GM23248 (cell line): ENCODE data around the gene CALN1. TPM values are rescaled to one million over a fixed set of nuclear protein-coding genes. Genes with fewer than 3 reads are reported as not detected.

Experiments
- DNase-seq: peaks from one replicate; pipeline ENCODE4 v3.0.0-alpha.2; 2015
- H2AFZ ChIP-seq: fragments of 200-600 bp; sonication (generic); 2 replicates; pipeline ENCODE4 v1.6.1; 2016; ENCODE audit warnings: antibody characterized with exemption
- H3F3A ChIP-seq: fragments of 200-600 bp; sonication (generic); 2 replicates; pipeline ENCODE4 v1.6.1; 2016; ENCODE audit warnings: mild to moderate bottlenecking, antibody characterized with exemption, mixed run types; ENCODE audit not compliant: insufficient read depth
- H3K27ac ChIP-seq: fragments of 200-600 bp; sonication (generic); 2 replicates; pipeline ENCODE4 v1.5.1; 2016; ENCODE audit warnings: mild to moderate bottlenecking
- H3K27me3 ChIP-seq: fragments of 200-600 bp; sonication (generic); replicated peaks from 2 replicates; pipeline ENCODE4 v1.6.1; 2016; ENCODE audit warnings: mild to moderate bottlenecking; ENCODE audit not compliant: insufficient read depth
- H3K36me3 ChIP-seq: fragments of 200-600 bp; sonication (generic); 2 replicates; pipeline ENCODE4 v1.6.1; 2016; ENCODE audit warnings: low read depth, mild to moderate bottlenecking
- H3K4me1 ChIP-seq: fragments of 200-600 bp; sonication (generic); 2 replicates; pipeline ENCODE4 v1.6.1; 2016; ENCODE audit warnings: mild to moderate bottlenecking; ENCODE audit not compliant: insufficient read depth
- H3K4me2 ChIP-seq: fragments of 200-600 bp; sonication (generic); one replicate; pipeline ENCODE4 v1.6.1; 2016; ENCODE audit warnings: mild to moderate bottlenecking; ENCODE audit not compliant: unreplicated experiment
- H3K4me3 ChIP-seq: fragments of 200-600 bp; sonication (generic); 2 replicates; pipeline ENCODE4 v1.5.1; 2016; ENCODE audit warnings: mild to moderate bottlenecking
- H3K79me2 ChIP-seq: fragments of 200-600 bp; sonication (generic); 2 replicates; pipeline ENCODE4 v1.6.1; 2016; ENCODE audit warnings: mild to moderate bottlenecking; ENCODE audit not compliant: insufficient read depth
- H3K9ac ChIP-seq: fragments of 200-600 bp; sonication (generic); 2 replicates; pipeline ENCODE4 v1.6.1; 2016; ENCODE audit warnings: mild to moderate bottlenecking
- H3K9me2 ChIP-seq: fragments of 200-600 bp; sonication (generic); 2 replicates; pipeline ENCODE4 v1.6.1; 2016; ENCODE audit warnings: mixed run types, mild to moderate bottlenecking, moderate library complexity; ENCODE audit not compliant: insufficient read depth
- H3K9me3 ChIP-seq: fragments of 200-600 bp; sonication (generic); one replicate; pipeline ENCODE4 v1.6.1; 2017; ENCODE audit warnings: low read depth
- H4K20me1 ChIP-seq: fragments of 200-600 bp; sonication (generic); 2 replicates; pipeline ENCODE4 v1.6.0; 2016; ENCODE audit not compliant: insufficient read depth
- EZH2 ChIP-seq: fragments of 200-600 bp; sonication (generic); IDR thresholded peaks from 2 replicates; pipeline ENCODE4 v1.6.1; 2018; ENCODE audit warnings: antibody characterized with exemption, mild to moderate bottlenecking; ENCODE audit not compliant: insufficient read depth, poor library complexity, severe bottlenecking
- EZH2phosphoT487 ChIP-seq: fragments of 200-600 bp; sonication (generic); IDR thresholded peaks from 2 replicates; pipeline ENCODE4 v1.6.1; 2018; ENCODE audit warnings: antibody characterized with exemption, moderate library complexity, mild to moderate bottlenecking, low read depth; ENCODE audit not compliant: insufficient read depth
- WGBS, 2 experiments: methylation state at CpG; one replicate each; pipeline ENCODE4 v1.1.6; 2015 to 2017; ENCODE audit warnings: low lambda C conversion rate in 2 of 2, low coverage in 1 of 2; ENCODE audit errors: missing lambda C conversion rate in 2 of 2; 5-methylcytosine and 5-hydroxymethylcytosine counted together
- in situ Hi-C: fragments of 300-500 bp; cut with MboI; formaldehyde crosslinking; loops from 2 replicates; pipeline ENCODE4 v1.15.0; 2020
- polyA plus RNA-seq: library from polyadenylated mRNA; unstranded; fragments of >200 nt; fragmentation: Nextera tagmentation; extraction: Ambion mirVana; gene quantifications from 2 replicates; pipeline ENCODE4 v1.2.1, GENCODE V29; 2016
- total RNA-seq: library from RNA; depleted of rRNA; stranded (reverse); fragments of >200 nt; shearing (Covaris generic); gene quantifications from 2 replicates; pipeline ENCODE4 v1.2.3, GENCODE V29; 2014

The CALN1 gene
- total and polyA plus RNA-seq, 2 experiments from 2014 or later: not detected

DNA sequence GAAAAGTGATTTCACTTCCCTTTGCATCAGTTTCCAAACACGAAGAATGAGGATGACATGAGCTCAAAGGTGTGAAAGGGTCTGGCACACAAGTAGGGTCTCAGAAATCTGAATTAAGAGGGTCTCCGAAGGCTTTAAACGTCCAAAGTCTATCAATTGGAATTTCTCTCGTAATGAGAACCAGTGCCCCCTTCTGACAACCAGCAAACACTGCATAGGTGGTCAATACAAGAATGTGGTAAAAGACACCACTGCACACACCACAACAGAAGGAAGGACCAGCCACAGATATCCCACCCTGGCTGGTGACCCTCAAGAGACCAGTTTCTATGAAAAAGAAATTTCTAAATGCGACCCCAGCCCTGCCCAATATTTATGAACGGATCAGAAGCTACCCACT is 78.1 kb downstream of the CALN1 start:
- Histone ChIP-seq H4K20me1 (no peaks in the 10 kb centered on the region), H3K4me3 (no peak overlapping the region), H3K9me3 (no peaks in the 10 kb centered on the region), H2AFZ (no peak overlapping the region), H3K27ac (no peak overlapping the region), H3F3A (no peaks in the 10 kb centered on the region), H3K27me3 (no peaks in the 10 kb centered on the region; the same call in 1 of the 2 replicates), H3K4me2 (no peak overlapping the region), H3K36me3 (no peaks in the 10 kb centered on the region), H3K4me1 (no peaks in the 10 kb centered on the region), H3K9ac (no peak overlapping the region), H3K9me2 (no peaks in the 10 kb centered on the region), H3K79me2 (no peaks in the 10 kb centered on the region)
- DNase-seq: no peak
- no peak for TF ChIP-seq EZH2
- TF ChIP-seq EZH2phosphoT487: no peak
- 15 to 17% methylated on average over 6 of the region's 6 CpGs for WGBS, 2 experiments
- in situ Hi-C loops: no loop called here

DNA sequence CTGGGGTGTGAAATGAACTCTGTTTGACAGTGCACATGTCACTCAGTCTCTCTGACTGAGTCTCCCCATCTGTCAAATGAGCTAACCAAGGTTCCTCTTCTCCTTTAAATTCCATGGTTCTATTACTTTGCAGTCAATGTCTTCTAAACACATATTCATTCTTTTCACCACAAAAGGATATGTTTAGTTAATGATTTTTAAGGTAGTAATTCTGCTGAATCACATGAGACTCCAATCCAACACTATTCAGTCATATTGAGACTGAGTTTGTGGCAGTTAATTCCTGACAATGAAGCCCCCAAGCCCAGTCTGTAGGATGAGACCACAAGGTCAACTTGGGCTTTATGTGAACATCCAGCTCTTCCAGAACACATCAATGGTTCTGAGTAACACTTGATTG is 85.3 kb downstream of the CALN1 start:
- H3K9me3 ChIP-seq: no peaks in the 10 kb centered on the region
- no peaks in the 10 kb centered on the region for H4K20me1 ChIP-seq
- H3K36me3 ChIP-seq: no peaks in the 10 kb centered on the region
- no peaks in the 10 kb centered on the region for H3K27me3 ChIP-seq
- H3K9me2 ChIP-seq: no peaks in the 10 kb centered on the region
- no peaks in the 10 kb centered on the region for H3F3A ChIP-seq
- DNase-seq: no peak
- in situ Hi-C loops: no loop called here
- H3K9ac ChIP-seq: no peak overlapping the region
- TF ChIP-seq EZH2 (no peak), EZH2phosphoT487 (no peak)
- no peak overlapping the region for H3K4me3 ChIP-seq
- H2AFZ ChIP-seq: no peak overlapping the region
- no peaks in the 10 kb centered on the region for H3K79me2 ChIP-seq
- H3K4me1 ChIP-seq: no peaks in the 10 kb centered on the region
- no peak overlapping the region for H3K4me2 ChIP-seq
- no peak overlapping the region for H3K27ac ChIP-seq

- H3K27ac ChIP-seq: no peak overlapping the region
- in situ Hi-C loops: no loop called here
- H2AFZ ChIP-seq: no peak overlapping the region
- no peaks in the 10 kb centered on the region for H3K9me3 ChIP-seq
- no peak for DNase-seq
- no peak overlapping the region for H3K9ac ChIP-seq
- no peaks in the 10 kb centered on the region for H3K4me1 ChIP-seq
- H4K20me1 ChIP-seq: no peaks in the 10 kb centered on the region
- H3K4me3 ChIP-seq: no peak overlapping the region
- TF ChIP-seq EZH2: no peak
- no peak for TF ChIP-seq EZH2phosphoT487
- H3K36me3 ChIP-seq: no peaks in the 10 kb centered on the region
- no peaks in the 10 kb centered on the region for H3F3A ChIP-seq
- WGBS, 2 experiments: 12 to 15% methylated on average over 4 of the region's 4 CpGs
- H3K4me2 ChIP-seq: no peak overlapping the region
- no peaks in the 10 kb centered on the region for H3K9me2 ChIP-seq
- no peaks in the 10 kb centered on the region for H3K79me2 ChIP-seq
- no peaks in the 10 kb centered on the region for H3K27me3 ChIP-seq
Measured at GRCh38 chr7:72326365-72326764, 85.8 kb downstream of the CALN1 start.

- no peak for TF ChIP-seq EZH2phosphoT487
- TF ChIP-seq EZH2: no peak
- H3K9me3 ChIP-seq: no peaks in the 10 kb centered on the region
- WGBS, 2 experiments: 14 to 20% methylated on average over 5 of the region's 5 CpGs
- no peak overlapping the region for H2AFZ ChIP-seq
- H3K36me3 ChIP-seq: no peaks in the 10 kb centered on the region
- no peaks in the 10 kb centered on the region for H3K9me2 ChIP-seq
- no peak overlapping the region for H3K9ac ChIP-seq
- H3K4me2 ChIP-seq: no peak overlapping the region
- DNase-seq: no peak
- no peaks in the 10 kb centered on the region for H3K79me2 ChIP-seq
- no peaks in the 10 kb centered on the region for H3K4me1 ChIP-seq
- no peaks in the 10 kb centered on the region for H3F3A ChIP-seq
- H3K4me3 ChIP-seq: no peak overlapping the region
- H3K27ac ChIP-seq: no peak overlapping the region
- H3K27me3 ChIP-seq: no peaks in the 10 kb centered on the region
- no peaks in the 10 kb centered on the region for H4K20me1 ChIP-seq
- in situ Hi-C loops: no loop called here
Measured at GRCh38 chr7:72325561-72325960, 86.6 kb downstream of the CALN1 start.

DNA sequence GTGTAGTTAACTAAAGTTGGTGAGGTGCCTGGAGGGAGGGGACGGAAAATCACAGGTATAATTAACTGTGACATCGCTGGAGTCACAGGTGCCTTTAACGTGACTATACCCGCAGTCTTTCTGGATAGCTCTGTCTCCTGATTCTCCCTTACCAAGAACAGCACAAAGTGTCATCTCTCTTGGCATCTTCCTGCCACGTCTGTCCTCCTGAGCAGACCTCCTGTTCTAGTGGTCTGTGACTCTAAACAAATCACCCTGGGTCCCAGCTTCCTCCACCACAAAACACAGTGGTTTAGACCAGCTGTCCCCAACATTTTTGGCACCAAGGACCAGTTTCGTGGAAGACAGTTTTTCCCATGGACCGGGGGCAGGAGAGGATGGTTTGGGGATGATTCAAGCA is 90.5 kb downstream of the CALN1 start:
- no peak for TF ChIP-seq EZH2
- TF ChIP-seq EZH2phosphoT487: no peak
- no peaks in the 10 kb centered on the region for H3F3A ChIP-seq

More for the DNA sequence above, 90.5 kb downstream of the CALN1 start:
- H3K36me3 ChIP-seq: no peaks in the 10 kb centered on the region
- H2AFZ ChIP-seq: no peak overlapping the region
- in situ Hi-C loops: no loop called here
- no peak for DNase-seq
- H3K4me3 ChIP-seq: no peak overlapping the region
- H3K9ac ChIP-seq: no peak overlapping the region
- no peaks in the 10 kb centered on the region for H3K79me2 ChIP-seq
- no peak overlapping the region for H3K4me2 ChIP-seq
- H3K27ac ChIP-seq: no peak overlapping the region
- H4K20me1 ChIP-seq: no peaks in the 10 kb centered on the region
- no peaks in the 10 kb centered on the region for H3K4me1 ChIP-seq
- no peaks in the 10 kb centered on the region for H3K9me3 ChIP-seq
- H3K9me2 ChIP-seq: no peaks in the 10 kb centered on the region
- H3K27me3 ChIP-seq: no peaks in the 10 kb centered on the region
- 30 to 34% methylated on average over 7 of the region's 7 CpGs for WGBS, 2 experiments
